Measurements from ENCODE around the gene DEPP1. TPM values are rescaled to one million over a fixed set of nuclear protein-coding genes. Genes with fewer than 3 reads are reported as not detected.

The DEPP1 gene
- total RNA-seq, 1 donor from 2014 or later: 3.4 TPM

DNA sequence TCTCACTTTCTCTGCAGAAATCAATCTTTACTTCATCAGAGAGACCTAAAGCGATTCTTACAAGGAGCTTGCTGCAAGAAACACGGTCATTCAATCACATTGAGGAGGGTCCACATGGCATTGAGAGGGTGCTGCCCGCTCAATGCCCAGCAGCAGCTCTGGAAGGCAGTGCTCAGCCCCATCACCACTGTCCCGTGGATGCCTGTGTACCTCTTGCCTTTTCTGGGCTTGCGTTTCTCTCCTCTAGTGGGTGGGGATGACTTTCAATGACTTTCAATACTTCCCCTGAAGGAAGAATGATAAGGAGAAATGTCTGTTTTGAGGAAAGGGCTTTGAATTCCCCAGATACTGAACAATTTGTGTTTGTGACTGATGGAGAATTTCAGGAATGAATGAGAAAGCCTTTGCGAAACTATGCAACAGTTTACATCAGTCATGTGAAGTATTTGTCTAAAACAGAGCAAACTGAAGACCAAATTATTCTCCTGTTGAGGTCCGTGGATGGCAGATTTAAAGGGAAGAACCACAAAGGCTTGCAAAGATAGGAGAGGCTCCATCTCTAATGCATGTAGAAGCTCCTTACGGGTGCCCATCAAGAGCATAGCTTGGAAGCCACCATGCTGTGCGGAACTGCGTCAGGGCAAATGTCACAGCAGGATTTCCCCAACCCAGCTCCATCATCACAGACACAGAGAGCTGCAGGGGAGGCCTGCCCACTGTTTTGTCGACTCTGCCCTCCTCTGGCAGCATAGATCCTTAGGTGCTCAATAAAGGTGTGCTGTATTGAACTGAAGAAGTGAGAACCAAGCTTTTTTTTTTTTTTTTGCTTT, 15.5 kb upstream of the DEPP1 start:
- intact Hi-C loops (cut with micrococcal nuclease): no loop called here

GRCh38 chr10:44993226-44993921, 14.8 kb upstream of the DEPP1 start:
- intact Hi-C loops (cut with micrococcal nuclease): no loop called here

GRCh38 chr10:44992732-44993225, 14.2 kb upstream of the DEPP1 start:
- intact Hi-C loops (cut with micrococcal nuclease): no loop called here

DNA sequence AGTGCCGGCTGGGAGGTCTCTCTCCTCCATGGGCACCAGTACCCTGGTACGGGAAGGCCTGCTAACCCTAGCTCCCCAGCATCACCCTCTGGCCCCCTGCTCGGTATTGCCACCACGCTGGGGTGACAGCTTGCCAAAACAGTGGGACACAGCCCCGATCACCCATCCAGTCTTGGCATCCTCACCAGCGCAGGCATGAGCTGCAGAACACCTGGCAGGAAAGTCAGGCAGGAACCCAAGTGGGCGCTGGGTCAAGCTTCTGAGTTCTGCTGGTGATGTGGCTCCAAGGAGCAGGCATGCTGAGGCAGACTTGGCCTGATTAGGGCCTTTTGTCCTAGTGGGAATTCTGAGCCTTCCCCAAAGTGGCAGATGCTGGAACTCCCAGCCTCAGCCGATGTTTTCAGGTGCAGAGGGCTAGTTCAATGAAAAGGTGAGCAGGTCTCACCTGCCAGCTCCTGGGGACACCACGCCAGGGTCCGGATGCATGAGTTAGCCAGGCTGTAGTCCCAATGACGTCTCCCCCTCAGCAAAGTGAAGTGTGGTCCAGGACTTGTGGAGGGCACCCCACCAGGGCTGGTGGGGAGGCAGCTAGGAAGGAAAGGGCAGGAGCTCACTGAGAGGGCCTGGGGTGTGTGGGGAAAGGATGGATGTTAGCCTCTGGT, 13.6 kb upstream of the DEPP1 start:
- intact Hi-C loops (cut with micrococcal nuclease): no loop called here

DNA sequence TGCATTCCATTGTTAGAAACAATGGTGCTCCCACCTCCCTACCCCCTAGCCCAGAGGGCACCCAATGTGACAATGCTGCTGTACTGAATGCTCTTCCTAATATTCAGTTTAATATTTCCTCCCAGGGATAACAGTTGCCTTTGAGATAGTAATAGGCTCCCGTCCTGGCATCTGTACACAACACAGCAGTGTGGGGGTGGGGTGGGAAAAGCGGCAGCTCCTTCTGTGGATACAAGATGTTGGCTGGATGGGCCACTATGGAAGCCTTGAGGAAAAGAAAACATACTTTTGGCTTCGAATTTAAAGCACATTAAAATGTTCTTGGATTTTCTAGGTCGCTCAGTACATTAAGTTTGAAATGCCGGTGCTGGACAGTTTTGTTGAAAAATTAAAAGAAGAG, 13.0 kb upstream of the DEPP1 start:
- intact Hi-C loops (cut with micrococcal nuclease): no loop called here

GRCh38 chr10:44990965-44991364, 12.4 kb upstream of the DEPP1 start:
- intact Hi-C loops (cut with micrococcal nuclease): no loop called here

GRCh38 chr10:44990302-44990655, 11.7 kb upstream of the DEPP1 start:
- intact Hi-C loops (cut with micrococcal nuclease): no loop called here

- intact Hi-C loops (cut with micrococcal nuclease): no loop called here
Measured at GRCh38 chr10:44989597-44990301, 11.1 kb upstream of the DEPP1 start.

GRCh38 chr10:44988957-44989585, 10.5 kb upstream of the DEPP1 start:
- intact Hi-C loops (cut with micrococcal nuclease): no loop called here

DNA sequence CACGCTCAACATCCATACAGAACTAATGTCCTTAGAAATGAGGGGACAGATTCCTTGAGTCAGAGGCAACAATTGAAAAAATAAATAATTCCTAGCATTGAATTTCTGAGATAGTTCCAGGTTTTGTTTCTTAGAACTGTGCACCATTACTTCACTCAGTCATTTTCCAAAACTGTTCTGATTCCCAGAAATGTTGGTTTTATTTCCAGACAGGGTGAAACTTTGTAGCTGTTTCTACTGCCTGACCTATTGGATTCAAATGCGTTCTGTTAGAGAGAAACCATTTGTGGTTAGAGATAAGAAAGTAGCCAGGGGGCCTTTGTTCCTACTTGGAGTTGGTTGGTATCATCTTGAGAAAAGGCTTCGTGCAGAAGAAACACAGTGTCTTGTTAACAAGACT, 8.1 kb upstream of the DEPP1 start:
- intact Hi-C loops (cut with micrococcal nuclease): no loop called here

DNA sequence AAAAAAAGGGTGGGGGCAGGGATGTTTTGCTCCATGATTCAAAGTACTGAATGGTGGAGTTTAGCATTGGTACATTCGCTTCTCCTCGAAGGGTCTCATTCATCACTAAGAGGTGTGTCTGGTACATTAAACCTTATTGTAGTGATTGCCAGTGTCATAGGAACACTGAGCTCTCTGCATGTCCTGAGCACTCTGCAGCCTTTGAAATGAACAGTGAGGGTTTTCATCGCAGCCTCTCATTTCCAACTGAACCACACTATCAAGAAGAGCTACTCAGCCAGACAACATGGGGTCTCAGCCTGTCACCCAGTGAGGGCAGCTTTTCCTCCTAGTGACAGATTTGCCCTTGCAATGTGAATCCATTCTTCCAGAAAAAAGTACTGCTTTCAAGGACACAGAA, 7.6 kb upstream of the DEPP1 start:
- intact Hi-C loops (cut with micrococcal nuclease): no loop called here

DNA sequence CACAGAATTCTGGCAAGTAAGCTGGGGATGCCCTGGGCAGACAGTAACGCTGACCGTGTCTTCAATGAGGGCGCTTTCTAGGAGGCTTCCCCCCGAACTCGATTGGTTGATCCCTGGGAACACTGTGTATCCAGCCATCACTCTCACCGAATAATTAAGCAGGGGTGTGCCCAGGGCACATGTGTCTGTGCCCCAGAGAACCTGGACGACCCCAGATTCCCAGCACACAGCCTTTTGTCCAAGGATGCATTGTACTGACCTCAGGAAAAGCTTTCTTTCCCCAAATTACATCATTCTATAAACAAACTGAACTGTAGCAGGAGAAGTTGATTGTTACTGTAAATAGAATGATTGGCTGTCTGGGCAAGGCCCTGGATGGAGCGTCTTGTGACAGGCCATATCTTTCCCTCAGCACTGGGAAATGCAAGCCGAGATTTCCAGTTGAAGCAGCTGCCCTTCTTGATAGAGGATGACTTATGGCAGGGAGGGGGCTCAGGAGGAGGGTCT, 6.6 kb upstream of the DEPP1 start:
- intact Hi-C loops (cut with micrococcal nuclease): no loop called here

- intact Hi-C loops (cut with micrococcal nuclease): no loop called here
Measured at GRCh38 chr10:44984671-44985101, 6.1 kb upstream of the DEPP1 start.

GRCh38 chr10:44983895-44984278, 5.3 kb upstream of the DEPP1 start:
- intact Hi-C loops (cut with micrococcal nuclease): no loop called here

DNA sequence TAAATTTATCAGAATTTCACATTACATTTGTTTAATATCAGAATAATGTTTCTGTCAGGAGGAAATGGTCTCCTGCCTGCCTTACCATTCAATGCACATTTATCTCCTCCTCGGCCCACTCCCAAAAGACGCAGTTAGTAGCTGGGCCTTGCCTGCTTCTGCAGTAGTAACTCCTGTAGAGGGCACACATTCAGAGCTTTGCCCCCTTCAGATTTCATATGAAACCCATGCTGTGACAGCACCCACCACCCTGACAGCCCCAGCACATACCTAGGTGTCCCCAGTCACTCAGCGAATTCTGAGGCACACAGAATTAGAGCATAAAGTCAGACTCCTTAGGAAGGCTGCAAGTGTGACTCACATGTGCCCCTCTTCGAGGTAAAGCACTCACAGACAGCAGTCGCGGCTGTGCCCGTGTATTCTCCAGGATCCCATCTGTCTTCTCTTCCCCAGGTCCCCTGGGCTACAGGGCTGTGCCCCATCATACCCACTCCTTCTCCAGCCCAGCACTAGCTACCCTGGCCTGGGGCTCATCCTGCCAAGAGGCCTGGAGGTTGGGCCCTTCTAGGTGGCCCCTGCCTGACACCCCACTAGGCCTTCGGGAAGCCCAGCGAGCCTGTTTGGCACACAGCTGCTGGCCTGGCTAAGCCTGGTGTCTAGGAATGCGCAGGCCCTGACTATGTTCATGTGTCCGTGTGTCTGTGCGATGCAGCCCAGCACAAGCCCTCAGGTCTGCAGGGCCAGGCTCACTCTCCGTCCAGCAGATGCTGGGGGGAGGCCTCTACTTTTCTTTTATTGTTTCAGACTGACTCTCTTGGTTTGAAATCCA, 4.7 kb upstream of the DEPP1 start:
- intact Hi-C loops (cut with micrococcal nuclease): no loop called here

DNA sequence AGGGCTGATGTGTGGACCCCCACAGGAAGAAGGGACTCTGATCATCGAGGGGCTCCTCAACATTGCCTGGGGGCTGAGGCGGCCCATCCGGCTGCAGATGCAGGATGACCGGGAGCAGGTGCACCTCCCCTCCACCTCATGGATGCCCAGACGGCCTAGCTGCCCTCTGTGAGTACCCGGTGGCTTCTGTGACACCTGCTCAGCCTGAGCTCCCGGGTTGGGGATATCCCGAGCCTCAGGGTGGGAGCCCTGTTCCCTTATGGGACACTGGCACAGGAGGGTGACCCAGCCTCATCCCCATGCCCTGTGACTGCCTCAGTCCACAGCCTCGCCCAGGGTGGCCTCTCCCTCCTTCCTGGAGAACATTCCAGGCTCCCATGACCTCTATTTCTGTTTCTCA, 3.9 kb upstream of the DEPP1 start:
- intact Hi-C loops (cut with micrococcal nuclease): no loop called here

DNA sequence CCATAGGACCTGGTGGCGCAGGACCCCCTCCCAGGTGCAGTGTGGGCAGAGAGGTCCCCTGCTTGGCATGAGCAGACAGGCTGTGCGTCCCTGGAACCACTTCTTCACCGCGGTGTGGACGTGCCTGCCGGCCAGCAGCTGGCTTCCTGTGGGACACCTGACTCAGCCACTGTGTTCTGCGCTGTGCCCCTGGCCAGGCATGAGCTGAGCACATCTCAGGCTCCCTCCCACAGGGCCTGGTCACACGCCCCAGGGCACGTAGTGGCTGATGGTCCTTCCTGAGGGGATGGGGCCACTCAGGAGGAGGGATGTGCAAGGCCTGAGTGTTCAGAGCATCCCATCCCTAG, 3.5 kb upstream of the DEPP1 start:
- intact Hi-C loops (cut with micrococcal nuclease): no loop called here

GRCh38 chr10:44981172-44982113, 2.8 kb upstream of the DEPP1 start:
- intact Hi-C loops (cut with micrococcal nuclease): no loop called here
